ENCODE results near the gene ENKD1.

ENKD1 gene

DNA sequence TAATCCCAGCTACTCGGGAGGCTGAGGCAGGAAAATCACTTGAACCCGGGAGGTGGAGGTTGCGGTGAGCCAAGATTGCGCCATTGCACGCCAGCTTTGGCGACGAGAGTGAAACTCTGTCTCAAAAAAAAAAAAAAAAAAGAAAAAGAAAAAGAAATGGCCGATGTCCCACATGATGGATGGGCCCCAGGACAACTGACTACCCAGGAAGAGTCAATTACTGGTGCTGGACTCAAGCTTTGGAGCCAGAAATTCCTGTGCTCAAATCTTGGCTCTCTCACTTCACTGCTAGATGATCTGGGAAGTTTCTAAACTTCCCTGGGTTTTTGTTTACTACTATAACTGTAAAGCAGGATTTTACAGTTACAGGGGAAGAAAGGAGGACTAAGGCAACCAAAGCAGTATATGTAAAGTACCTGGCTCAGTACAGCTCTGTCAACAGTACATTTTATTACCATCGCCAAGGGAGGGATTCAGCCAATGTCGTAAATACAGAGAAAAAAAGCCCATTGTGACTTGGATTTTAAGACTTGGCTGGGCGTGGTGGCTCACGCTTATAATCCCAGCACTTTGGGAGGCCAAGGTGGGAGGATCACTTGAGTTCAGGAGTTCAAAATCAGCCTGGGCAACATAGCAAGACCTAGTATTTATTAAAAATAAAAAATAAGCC is 11.9 kb upstream of the ENKD1 start:
- no peak for DNase-seq (ENCODE audit: low spot score)

- no peak for DNase-seq (ENCODE audit: low spot score)
Measured at GRCh38 chr16:67677712-67678111, 11.2 kb upstream of the ENKD1 start.

DNA sequence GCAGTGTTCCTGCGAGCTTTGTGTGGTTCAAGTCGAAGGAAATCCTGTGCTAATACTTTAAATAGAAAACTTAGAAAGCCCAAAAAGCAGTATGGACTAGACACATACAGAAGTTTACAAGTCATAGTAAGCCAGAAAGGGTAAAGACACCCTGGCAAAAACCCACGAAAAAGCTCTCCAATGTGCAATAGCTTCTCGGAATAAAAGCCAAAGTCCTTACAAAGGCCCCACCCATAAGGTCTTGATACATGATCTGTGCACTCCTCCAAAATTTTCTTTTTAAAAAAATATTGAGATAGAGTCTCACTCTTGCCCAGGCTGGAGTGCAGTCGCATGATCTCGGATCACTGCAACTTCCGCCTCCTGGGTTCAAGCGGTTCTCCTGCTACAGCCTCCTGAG is 10.4 kb upstream of the ENKD1 start:
- no peak for DNase-seq (ENCODE audit: low spot score)

DNA sequence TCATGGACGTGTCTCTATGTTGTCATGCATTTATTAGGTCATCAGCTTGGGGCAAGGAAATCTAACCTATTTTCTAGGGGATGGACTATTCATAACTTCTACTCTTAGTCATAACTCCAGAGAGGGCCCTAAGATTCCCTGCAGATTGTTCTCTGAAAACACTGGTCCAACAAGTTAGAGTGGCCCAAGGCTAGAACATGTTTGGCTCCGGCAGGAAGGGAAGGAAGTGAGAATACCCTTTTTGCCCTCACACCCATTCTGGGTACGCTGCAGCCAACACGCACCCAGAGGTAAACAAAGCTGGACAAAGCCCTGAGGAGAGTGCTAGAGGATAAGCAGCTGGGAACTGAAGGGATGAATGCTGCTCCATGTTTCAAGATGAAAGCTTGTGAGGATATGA is 10.0 kb upstream of the ENKD1 start:
- DNase-seq (ENCODE audit: low spot score), result no peak

GRCh38 chr16:67675999-67676398 is 9.4 kb upstream of the ENKD1 start:
- DNase-seq (ENCODE audit: low spot score), result no peak

GRCh38 chr16:67675579-67675935 is 9.0 kb upstream of the ENKD1 start:
- DNase-seq (ENCODE audit: low spot score), result no peak

- DNase-seq (ENCODE audit: low spot score), result no peak
Measured at GRCh38 chr16:67674851-67675578, 8.5 kb upstream of the ENKD1 start.

DNA sequence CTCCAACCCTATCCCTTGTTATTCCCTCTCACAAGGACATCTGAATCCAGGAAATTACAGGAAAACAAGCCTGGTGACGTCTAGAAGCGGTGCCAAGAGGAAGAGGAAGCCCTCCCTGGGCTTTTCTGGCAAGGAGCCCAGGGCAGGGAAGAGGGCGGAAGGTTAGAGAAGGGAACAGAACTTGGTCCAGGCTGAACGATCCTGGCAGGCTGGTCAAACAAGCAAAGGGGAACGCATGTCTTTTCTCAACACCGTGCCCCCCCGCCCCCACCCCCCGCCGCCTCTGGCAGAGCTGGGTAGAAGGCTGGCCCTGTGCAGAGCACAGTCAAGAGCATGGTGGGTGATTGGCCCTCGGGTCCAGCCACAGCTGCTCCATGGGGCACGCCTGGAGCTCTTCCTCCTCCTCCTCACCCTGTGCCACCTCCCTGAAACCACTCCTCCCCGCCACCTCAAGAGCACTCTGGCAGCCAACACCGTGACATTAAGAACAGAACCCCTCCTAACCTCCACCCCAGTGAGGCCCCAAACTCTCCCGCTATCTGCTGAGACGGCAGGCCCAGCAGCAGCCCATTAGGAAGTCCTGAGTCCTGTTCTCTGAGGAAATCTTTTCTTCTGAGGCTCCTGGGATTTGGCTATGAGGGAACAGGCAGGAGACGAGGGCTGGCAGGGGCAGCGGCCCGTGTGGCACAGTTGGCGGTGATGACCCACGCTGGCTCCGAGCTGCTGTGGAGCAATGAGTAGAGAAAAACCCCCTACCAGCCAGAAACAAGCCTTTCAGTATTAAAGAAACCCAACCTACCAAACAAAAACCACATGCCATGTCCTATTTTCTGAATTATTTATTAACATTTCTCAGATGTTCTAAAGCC is 7.4 kb upstream of the ENKD1 start:
- no peak for DNase-seq (ENCODE audit: low spot score)

- DNase-seq (ENCODE audit: low spot score), result peak; percentile 91
Measured at GRCh38 chr16:67672739-67673662, 6.5 kb upstream of the ENKD1 start.

- no peak for DNase-seq (ENCODE audit: low spot score)
Measured at GRCh38 chr16:67672306-67672705, 5.8 kb upstream of the ENKD1 start.

DNA sequence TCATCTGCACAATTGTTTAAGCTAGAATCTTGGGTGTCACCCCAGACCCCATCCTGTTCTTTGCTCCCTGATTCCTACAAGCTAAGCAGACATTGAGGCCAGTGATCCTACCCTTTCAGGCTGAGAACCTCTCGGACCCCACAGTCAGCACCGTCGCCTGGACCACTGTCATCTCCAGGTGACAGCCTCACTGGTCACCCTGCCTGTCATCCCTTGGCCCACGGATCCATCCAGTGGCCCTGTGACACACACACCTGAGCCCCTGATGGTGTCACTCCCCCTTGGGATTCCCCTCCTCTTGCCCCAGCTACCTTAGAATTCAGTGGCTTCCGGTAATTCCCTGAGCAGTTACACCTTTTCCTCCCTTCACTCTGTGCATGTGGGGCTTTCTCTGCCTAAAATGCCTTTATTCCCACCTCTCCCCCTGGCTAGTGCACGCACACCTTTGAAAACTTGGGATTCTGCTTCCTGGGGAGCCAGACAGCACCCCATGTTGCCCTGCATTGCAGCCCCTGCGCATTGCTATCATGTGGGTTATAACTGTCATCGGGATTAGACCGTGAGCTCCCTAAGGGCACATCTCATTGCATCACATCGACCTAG is 3.0 kb upstream of the ENKD1 start:
- DNase-seq (ENCODE audit: low spot score), result no peak

- no peak for DNase-seq (ENCODE audit: low spot score)
Measured at GRCh38 chr16:67668495-67669157, 2.1 kb upstream of the ENKD1 start.

DNA sequence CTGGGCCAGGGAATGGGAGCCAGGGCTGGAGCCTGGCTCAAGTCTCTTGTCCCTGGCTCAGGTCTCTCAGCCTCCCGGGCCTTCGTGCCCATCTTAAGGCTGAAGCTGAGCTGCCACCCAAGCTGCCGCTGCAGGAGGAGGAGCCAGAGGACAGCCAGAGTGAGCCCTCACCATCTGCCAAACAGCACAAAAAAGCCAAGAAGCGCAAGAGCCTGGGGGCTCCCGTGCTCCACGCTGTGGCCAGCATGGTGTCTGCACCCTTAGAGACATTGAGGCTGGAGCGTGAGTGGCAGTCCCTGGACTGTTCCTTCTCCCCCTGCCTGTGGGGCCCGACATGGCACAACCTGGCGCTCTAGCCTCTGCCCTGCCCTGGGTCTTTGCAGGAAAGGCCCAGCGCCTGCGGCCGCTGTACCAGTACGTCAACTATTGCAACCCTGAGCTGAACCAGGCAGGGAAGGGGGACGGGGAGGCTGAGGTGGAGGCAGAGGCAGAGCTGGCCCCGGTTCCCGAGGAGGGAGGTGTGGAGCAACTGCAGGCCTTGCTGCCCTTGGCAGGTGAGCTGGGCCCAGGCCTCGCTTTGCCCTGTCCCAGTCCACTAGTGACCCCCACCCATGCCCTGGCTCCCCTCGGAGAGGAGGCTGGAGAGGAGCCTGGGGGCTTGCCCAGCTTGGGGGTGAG is 1.4 kb upstream of the ENKD1 start:
- DNase-seq (ENCODE audit: low spot score), result peak; percentile 95

- DNase-seq (ENCODE audit: low spot score), result no peak
Measured at GRCh38 chr16:67667453-67667816, 885 bp upstream of the ENKD1 start.

- peak; percentile 60 for DNase-seq (ENCODE audit: low spot score)
Measured at GRCh38 chr16:67666032-67666551, 458 bp downstream of the ENKD1 start.

GRCh38 chr16:67665598-67665997 is 952 bp downstream of the ENKD1 start:
- DNase-seq (ENCODE audit: low spot score), result no peak

DNA sequence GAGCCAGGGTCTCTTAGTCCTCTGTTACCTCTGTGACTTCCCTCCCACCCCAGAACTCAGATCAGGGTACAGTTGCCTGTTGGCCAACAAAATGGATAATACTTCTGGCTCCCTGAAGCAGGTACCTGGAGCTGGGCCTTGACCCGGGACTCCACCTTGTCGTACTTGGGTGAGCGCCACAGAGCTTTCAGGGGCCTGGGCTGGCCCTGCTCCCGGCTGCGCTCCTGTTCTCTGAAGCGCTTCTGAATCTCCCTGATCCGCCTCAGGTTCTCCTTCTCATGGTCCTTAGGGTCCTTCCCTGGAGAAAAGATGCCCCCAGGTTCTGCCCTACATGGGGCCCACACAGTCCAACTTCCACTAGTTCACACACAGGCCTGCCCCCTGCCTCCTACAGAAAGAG is 1.7 kb downstream of the ENKD1 start:
- DNase-seq (ENCODE audit: low spot score), result no peak

GRCh38 chr16:67664258-67664657 is 2.3 kb downstream of the ENKD1 start:
- DNase-seq (ENCODE audit: low spot score), result no peak

- no peak for DNase-seq (ENCODE audit: low spot score)
Measured at GRCh38 chr16:67663877-67664222, 2.7 kb downstream of the ENKD1 start.

DNA sequence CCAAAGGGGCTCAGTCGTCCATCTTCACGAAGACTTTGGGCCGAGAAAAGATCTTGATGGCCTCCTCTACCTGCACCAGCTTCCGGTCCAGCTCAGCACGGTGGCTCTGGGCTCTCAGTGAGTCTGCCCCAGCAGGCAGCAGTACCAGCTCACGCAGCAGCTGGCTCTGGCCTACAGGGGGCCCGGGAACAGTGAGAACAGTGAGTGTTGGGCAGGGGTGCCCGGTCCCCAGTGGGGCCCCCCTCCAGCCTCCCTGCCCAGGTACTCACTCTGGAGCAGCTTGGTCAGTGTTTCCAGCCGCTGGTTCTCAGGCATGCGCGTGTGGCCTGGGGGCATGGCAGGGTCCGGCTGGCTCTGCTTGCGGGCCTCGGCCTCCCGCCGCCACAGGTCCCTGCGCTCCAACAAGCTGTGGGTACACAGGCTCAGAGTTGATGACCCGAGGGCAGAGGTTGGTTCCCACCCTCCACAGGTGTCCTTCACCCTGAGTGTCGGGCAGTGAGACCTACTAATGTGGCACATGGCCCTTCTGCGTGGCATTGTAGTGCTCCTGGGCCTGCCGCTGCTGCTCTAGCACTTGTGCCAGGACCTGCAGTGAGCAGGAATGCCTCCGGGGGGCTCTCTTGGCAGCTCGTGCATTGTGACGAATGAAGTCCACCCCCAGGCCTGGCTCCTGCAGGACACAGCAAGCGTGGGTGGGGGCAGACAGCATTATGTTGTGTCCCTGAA is 3.2 kb downstream of the ENKD1 start:
- no peak for DNase-seq (ENCODE audit: low spot score)
